IgD-negative memory B cell (primary cell): Measurements from ENCODE around the gene SELENON. TPM values are rescaled to one million over a fixed set of nuclear protein-coding genes. Genes with fewer than 3 reads are reported as not detected.
A peak's percentile ranks its signal among the peaks of the same experiment; 100 is the strongest.

Experiments
- H3K27ac Mint-ChIP-seq, 3 donors: one replicate each; pipeline ENCODE4 v1.8.0; 2020 to 2022; ENCODE audit warnings: mild to moderate bottlenecking in 3 of 3, mixed read lengths in 3 of 3, moderate library complexity in 1 of 3
- H3K27me3 Mint-ChIP-seq: one replicate; pipeline ENCODE4 v1.8.0; 2021; ENCODE audit warnings: mixed read lengths
- H3K36me3 Mint-ChIP-seq: one replicate; pipeline ENCODE4 v1.8.0; 2020; ENCODE audit warnings: mild to moderate bottlenecking, mixed read lengths
- H3K4me1 Mint-ChIP-seq, 3 donors: one replicate each; pipeline ENCODE4 v1.8.0; 2020 to 2022; ENCODE audit warnings: mixed read lengths in 3 of 3, mild to moderate bottlenecking in 1 of 3
- H3K4me3 Mint-ChIP-seq, 4 donors: one replicate each; pipeline ENCODE4 v1.8.0; 2020 to 2022; ENCODE audit warnings: mild to moderate bottlenecking in 4 of 4, mixed read lengths in 4 of 4, moderate library complexity in 3 of 4
- H3K9me3 Mint-ChIP-seq, 3 donors: one replicate each; pipeline ENCODE4 v1.8.0; 2020 to 2021; ENCODE audit warnings: mixed read lengths in 3 of 3, mild to moderate bottlenecking in 1 of 3
- polyA plus RNA-seq: library from polyadenylated mRNA; unstranded; fragments of 300-500 nt; fragmentation: Illumina TruSeq; gene quantifications from one replicate; pipeline ENCODE4 v1.2.3, GENCODE V29; 2021

The SELENON gene, protein sequence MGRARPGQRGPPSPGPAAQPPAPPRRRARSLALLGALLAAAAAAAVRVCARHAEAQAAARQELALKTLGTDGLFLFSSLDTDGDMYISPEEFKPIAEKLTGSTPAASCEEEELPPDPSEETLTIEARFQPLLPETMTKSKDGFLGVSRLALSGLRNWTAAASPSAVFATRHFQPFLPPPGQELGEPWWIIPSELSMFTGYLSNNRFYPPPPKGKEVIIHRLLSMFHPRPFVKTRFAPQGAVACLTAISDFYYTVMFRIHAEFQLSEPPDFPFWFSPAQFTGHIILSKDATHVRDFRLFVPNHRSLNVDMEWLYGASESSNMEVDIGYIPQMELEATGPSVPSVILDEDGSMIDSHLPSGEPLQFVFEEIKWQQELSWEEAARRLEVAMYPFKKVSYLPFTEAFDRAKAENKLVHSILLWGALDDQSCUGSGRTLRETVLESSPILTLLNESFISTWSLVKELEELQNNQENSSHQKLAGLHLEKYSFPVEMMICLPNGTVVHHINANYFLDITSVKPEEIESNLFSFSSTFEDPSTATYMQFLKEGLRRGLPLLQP
- 1.2 TPM for polyA plus RNA-seq

DNA sequence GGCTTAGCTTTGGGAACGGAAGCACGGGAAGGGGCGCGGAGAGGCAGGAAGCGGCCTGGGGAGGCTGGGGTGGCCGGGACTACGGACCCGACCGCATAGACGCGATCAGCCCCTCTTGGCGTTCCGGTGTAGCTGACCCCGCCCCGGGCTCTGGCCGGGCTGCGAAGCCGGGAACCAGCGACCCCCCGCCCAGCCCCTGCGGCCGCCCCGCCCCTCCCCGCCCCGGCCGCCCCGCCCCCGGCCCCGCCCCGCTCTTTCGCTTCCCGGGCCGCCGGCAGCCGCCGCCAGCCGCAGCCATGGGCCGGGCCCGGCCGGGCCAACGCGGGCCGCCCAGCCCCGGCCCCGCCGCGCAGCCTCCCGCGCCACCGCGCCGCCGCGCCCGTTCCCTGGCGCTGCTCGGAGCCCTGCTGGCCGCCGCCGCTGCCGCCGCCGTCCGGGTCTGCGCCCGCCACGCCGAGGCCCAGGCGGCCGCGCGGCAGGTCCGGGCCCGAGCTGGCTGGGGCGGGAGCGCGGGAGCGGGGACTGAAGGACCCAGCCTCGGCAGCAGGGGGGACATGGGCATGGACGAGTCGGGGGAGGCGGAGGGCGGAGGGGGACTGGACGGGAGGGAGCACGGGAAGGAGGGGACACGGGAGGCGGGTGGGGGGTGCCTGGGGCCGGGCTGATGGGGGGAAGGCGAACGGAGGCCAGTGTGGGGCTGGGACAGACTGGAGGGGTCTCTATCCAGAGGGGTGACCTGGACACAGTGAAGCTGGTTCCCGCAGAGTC, at the start of gene SELENON:
Gene SELENON (plus strand): TSS at position 259 of the 768 bp plus-strand sequence. CDS start 38 bp downstream, at position 297.
- Mint-ChIP-seq H3K27ac (peak within 1 kb of the TSS in 1 of 3 donors; percentile 31), H3K4me1 (peaks cover 14 to 27% (median 14%) of the 10 kb centered on the region in 3 donors), H3K27me3 (no peaks in the 10 kb centered on the region), H3K36me3 (no peaks in the 10 kb centered on the region), H3K9me3 (peaks cover 0 to 1% (median 0%) of the 10 kb centered on the region in 3 donors), H3K4me3 (peak within 1 kb of the TSS; percentile 22 to 90 (median 83))

DNA sequence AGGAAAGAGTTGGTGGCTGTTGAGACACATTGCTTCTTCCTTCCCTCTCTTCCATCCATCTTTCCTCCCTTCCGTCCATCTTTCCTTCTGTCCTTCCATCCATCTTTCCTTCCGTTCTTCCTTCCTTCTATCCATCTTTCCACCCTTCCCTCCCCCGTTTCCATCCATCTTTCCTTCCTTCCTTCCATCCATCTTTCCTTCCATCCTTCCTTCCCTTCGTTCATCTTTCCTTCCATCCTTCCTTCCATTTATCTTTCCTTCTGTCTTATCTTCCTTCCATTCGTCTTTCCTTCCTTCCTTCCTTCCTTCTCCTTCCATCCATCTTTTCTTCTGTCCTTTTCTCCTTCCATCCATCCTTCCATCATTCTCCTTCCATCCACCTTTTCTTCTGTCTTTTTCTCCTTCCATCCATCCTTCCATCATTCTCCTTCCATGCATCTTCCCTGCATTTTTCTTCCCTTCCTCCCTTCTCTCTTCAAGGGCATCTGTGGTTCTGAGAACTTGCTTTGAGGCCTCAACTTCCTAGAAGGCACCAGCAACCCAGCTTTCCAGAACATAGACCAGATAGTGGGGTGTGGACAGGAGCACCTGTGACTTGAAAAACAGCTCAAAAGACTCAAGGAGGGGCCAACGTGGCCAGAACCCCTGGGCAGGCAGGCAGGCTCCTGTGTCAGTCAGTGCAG, 48.9 kb upstream of the SELENON start:
- Mint-ChIP-seq H3K27me3 (peaks cover 15% of the 10 kb centered on the region), H3K9me3 (no peaks in the 10 kb centered on the region), H3K4me1 (peaks cover 0 to 3% (median 2%) of the 10 kb centered on the region in 3 donors), H3K27ac (no peak overlapping the region), H3K36me3 (no peaks in the 10 kb centered on the region), H3K4me3 (no peak overlapping the region)

DNA sequence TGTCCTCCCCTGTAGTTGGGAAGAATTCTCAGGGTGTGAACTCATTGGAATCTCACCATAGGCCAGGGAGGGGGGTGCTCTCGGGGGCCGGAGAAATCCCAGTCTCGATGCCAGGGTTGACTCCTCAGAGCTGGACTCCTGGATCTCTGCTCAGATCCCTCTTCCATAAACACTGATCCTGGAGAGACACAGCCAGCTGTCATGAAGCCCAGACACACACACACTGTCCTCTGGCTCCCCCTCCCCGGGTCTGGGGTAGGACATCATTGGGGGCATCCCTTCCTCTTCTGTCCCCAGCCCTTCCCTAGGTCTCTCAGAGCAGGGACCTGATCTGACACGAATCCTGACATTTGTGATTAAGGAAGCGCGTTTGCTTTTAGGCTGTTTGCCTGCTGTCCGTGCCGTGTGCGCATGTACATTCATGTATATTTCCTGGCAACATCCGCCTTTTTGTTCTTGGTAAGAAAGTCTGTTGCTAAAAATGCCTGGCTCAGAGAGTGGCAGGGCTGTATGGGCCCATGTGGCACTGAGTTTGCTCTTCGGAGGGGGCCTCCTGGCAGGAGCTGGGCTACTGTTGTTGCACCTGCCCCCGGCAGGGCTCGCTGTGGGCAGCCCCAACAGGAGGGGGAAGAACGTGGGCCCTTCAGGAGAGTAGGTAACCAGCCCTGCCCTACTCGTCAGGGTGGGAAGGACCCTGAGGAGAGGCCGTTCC, 45.4 kb upstream of the SELENON start:
- H3K36me3 Mint-ChIP-seq, result no peaks in the 10 kb centered on the region
- no peak overlapping the region for H3K4me3 Mint-ChIP-seq

DNA sequence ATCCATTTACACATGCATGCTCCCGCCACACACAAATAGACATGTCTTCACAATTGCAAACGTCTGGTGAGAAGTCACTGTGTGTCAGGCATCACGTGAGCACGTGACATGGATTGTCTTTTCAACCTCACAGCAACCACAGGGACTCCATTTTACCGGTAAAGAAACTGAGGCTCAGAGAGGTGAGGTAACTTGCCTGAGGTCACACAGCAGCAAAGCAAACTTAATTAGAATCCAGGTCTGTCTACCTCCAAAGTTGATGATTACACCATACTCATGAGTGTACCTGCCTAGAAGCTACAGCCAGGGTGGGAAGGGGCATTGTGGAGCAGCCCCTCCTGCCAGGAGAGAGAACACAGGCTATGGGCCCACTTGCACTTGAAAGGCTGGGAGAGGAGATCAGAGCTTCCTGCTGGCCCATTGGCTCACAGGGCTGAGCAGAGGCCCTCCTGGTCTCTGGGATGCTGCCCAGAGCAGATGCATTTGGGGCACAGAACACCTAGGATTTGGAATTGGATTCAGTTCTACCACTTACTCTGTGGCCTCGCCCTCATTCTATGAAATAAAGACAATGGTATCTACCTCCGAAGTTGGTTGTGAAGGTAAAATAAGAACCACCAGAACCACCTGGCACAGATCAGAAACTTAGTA, 44.4 kb upstream of the SELENON start:
- Mint-ChIP-seq H3K27ac (no peak overlapping the region), H3K36me3 (no peaks in the 10 kb centered on the region), H3K27me3 (peaks cover 15% of the 10 kb centered on the region), H3K4me3 (no peak overlapping the region), H3K9me3 (no peaks in the 10 kb centered on the region), H3K4me1 (peaks cover 0 to 5% (median 2%) of the 10 kb centered on the region in 3 donors)

More for the DNA sequence above, 45.4 kb upstream of the SELENON start:
- no peaks in the 10 kb centered on the region for H3K9me3 Mint-ChIP-seq
- peaks cover 18% of the 10 kb centered on the region for H3K27me3 Mint-ChIP-seq
- peak overlapping the region in 1 of 3 donors; percentile 39 for H3K27ac Mint-ChIP-seq
- H3K4me1 Mint-ChIP-seq, result peaks cover 0 to 5% (median 2%) of the 10 kb centered on the region in 3 donors

DNA sequence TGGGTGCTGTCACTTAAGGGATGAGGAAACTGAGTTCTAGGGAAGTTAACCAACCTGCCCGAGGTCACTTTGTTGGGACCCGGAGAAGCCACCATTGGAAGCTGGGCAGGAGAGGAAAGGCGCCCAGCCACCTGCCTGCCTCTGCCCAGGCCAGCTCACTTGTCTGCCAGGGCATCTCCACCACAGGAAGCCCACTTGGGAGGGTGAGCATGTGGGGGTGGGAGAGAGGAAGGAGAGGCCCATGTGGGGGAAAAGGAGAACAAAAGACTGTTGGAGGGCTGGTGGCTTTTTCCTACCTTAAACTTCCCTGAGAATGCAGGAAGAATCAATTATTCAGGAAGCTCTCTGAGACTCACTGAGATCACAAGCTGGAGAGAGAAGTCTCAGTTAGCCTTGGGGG, 43.8 kb upstream of the SELENON start:
- Mint-ChIP-seq H3K36me3 (no peaks in the 10 kb centered on the region), H3K27me3 (peaks cover 15% of the 10 kb centered on the region), H3K4me1 (peaks cover 0 to 5% (median 2%) of the 10 kb centered on the region in 3 donors), H3K27ac (no peak overlapping the region), H3K4me3 (no peak overlapping the region), H3K9me3 (no peaks in the 10 kb centered on the region)

DNA sequence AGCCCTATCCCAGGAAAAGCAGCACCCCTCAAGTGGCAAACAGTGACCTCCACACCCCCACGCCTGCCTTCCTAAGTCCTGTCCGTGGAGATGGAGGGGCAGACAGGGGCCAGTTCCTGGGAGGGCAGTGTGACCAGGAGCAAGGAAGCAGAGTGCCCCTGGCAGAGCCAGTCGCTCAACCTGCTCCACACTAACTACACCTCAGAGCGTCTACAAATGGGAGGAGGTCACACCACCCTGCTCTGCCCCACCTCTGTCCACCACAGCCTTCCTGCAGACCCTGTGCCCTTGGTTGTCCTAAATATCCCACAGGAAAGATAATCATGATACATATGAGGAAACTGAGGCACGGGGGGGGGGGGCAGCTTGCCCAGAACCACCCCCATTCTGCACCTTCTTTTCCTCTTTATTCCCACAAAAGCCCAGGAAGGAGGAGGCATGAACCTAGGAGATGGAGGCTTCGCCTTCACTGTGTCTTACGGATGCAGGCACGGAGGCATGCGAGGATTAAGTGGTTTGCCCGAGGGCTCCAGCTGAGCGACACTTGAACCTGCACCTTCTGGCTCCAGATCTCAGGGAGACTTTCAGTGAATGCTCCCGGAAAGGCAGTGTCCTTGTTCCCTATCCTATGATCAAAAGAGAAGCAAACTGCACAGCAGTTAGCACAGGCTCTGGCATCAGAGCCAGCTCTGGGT, 42.7 kb upstream of the SELENON start:
- Mint-ChIP-seq H3K4me3 (no peak overlapping the region), H3K27me3 (peaks cover 15% of the 10 kb centered on the region), H3K27ac (no peak overlapping the region), H3K4me1 (peaks cover 0 to 5% (median 2%) of the 10 kb centered on the region in 3 donors), H3K9me3 (no peaks in the 10 kb centered on the region), H3K36me3 (no peaks in the 10 kb centered on the region)

DNA sequence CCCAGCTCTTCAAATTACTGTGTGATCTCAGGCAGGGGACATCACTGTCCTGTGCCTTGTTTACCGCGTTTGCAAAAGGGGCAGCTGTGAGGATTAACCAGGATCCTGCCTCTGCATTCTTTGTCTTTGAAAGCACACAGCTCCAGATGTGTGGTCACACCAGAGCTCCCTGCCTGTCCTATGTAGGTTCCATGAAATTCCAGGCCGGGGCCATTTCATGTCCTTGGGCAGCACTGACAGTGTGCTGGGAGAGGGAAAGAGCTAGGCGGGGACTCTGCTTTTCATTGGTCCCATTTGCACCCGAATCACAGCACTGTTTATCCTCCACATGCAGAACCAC, 42.2 kb upstream of the SELENON start:
- Mint-ChIP-seq H3K4me1 (peaks cover 0 to 5% (median 2%) of the 10 kb centered on the region in 3 donors), H3K9me3 (no peaks in the 10 kb centered on the region), H3K27ac (no peak overlapping the region), H3K4me3 (no peak overlapping the region), H3K27me3 (peaks cover 15% of the 10 kb centered on the region), H3K36me3 (no peaks in the 10 kb centered on the region)

DNA sequence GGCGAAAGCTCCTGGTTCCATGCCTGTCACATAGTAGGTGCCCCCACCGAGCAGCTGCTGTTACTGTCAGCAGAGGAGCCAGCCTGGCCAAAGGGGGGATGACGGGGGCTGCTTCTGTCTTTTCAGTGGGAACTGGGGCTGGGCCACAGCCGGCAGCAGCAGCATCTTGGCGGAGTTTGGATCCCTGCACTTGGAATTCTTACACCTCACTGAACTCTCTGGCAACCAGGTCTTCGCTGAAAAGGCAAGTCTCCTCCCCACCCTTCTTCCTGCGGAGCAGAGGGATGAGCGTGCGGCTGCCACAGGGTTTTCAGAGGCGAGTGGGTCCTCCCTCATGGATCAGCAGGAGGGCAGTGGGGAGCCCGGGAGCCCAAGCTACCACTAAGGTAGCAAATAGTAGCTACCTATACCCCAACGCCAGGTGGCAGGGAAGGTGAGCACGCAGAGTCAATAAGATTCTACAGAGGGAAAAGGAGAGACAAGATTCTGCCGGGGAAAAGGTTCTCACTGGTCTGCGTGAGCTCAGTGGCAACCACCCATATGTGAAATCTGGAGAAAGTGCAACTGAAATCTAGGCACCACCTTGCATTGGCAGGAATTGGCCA, 41.4 kb upstream of the SELENON start:
- Mint-ChIP-seq H3K27ac (no peak overlapping the region), H3K27me3 (peaks cover 13% of the 10 kb centered on the region), H3K9me3 (no peaks in the 10 kb centered on the region), H3K4me3 (no peak overlapping the region), H3K4me1 (peaks cover 0 to 5% (median 0%) of the 10 kb centered on the region in 3 donors), H3K36me3 (no peaks in the 10 kb centered on the region)

DNA sequence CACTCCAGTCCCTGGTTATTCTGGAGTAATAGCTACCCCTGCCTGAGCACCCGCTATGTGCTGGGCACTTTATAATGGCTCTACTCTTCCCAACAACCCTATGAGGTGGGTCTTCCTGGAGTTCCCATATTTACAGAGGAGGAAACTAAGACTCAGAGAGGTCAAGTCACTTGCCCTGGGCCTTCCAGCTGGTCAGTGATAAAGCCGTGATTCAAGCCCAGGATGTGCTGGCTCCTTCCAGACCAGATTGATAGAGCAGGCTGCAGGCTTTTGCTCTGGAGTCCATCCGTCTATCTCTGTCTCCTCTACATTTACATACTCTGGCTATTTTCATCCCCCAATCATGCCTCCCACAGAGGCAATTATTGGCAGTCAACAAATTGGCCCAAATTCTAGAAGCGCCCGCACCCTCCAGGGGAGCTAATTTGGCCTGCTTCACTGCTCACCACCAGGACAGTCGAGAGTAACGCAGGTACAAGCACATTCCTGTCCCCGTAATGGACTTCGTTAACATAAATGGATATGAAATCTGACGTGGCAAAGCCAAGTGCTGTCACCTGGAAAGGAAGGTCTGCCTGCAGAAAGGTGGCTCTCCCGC, 39.8 kb upstream of the SELENON start:
- Mint-ChIP-seq H3K4me3 (no peak overlapping the region), H3K4me1 (peaks cover 0 to 4% (median 0%) of the 10 kb centered on the region in 3 donors), H3K9me3 (no peaks in the 10 kb centered on the region), H3K27ac (no peak overlapping the region), H3K36me3 (no peaks in the 10 kb centered on the region), H3K27me3 (peaks cover 8% of the 10 kb centered on the region)

DNA sequence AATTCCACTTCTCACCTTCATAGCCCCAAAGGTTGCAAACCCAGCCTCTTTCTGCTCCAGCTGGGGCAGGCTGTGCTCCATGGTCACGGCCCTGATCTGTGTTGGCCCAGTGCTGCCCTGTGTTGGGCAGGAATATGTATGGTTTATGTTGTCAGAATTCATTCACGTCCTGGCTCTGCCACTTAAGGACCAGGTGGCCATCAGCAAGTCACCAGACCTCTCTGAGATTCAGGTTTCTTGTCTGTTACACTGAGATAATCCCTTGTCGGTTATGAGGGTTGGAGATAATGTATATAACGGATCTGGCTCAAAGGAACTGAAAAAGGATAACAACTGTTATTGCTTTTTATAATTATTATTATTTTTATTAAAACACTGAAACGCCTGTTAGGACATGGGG, 39.1 kb upstream of the SELENON start:
- H3K27me3 Mint-ChIP-seq, result peaks cover 8% of the 10 kb centered on the region
- H3K27ac Mint-ChIP-seq, result no peak overlapping the region

DNA sequence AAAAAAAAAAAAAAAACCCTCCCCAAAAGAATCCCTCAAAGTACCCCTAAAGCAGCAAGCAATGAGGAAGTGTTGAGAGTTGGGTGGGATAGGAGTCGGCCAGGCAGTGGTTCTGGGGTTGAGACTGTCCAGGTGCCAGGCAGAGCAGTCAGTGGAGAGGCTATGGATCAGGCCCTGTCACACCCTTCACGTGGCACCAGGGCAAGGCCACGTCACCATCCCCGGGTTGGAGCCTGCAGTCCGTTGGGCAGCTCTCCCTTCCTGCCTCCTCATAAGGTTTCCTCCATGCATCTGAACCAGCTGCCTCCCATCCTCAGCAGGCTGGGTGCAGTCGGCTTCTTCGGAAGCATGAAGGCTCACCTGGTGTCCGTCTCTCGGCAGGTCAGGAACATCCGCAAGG, 36.5 kb upstream of the SELENON start:
- no peak overlapping the region for H3K27ac Mint-ChIP-seq
- H3K27me3 Mint-ChIP-seq, result no peaks in the 10 kb centered on the region
- H3K4me3 Mint-ChIP-seq, result peak overlapping the region in 1 of 4 donors; percentile 17
- H3K4me1 Mint-ChIP-seq, result no peaks in the 10 kb centered on the region
- H3K9me3 Mint-ChIP-seq, result no peaks in the 10 kb centered on the region
- no peaks in the 10 kb centered on the region for H3K36me3 Mint-ChIP-seq

More for the DNA sequence above, 39.1 kb upstream of the SELENON start:
- Mint-ChIP-seq H3K36me3 (no peaks in the 10 kb centered on the region), H3K4me3 (no peak overlapping the region), H3K4me1 (peaks cover 0 to 4% (median 0%) of the 10 kb centered on the region in 3 donors), H3K9me3 (no peaks in the 10 kb centered on the region)

DNA sequence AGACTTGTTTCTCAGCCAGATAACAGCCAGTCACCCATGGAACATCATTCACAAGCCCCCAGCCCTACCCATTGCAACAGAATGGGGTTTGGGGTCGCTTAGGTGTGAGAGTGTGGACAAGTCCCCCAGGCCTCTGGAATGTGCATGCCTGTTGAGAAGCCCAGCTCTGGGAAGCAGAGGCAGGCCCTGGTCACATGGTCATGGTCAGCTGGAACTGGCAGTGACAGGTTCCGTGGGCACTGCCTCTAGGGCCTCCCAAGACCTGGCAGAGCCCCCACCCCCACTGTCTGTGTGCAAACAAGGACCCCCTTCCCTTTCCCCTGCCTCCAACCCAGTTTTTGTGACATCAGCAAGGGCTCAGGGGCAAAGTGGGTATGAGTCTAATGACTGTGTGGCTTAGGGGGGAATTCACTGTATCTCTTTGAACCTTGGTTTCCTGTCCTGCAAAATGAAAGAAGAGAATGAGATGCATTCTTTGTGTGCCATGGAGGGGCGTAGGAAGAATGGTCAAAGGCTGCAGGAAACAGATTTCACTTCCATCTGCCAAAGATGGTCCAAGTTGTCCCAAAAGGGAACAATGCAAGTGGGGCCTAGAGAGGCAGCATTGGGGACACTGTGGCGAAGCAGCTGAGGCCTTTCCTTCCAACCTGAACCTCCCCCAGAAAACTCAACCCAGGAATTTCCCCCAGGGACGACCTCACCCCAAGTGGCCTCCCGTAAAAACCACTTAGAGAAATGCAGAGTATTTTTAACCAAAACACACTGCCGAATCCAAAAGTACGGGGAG, 34.7 kb upstream of the SELENON start:
- H3K4me1 Mint-ChIP-seq, result no peaks in the 10 kb centered on the region
- peaks cover 4% of the 10 kb centered on the region for H3K27me3 Mint-ChIP-seq
- H3K9me3 Mint-ChIP-seq, result no peaks in the 10 kb centered on the region
- no peak overlapping the region for H3K27ac Mint-ChIP-seq
- H3K4me3 Mint-ChIP-seq, result no peak overlapping the region
- H3K36me3 Mint-ChIP-seq, result no peaks in the 10 kb centered on the region
